Kidney epithelial cell (primary cell): ENCODE results near the gene GRIA3. TPM values are rescaled to one million over a fixed set of nuclear protein-coding genes. Genes with fewer than 3 reads are reported as not detected.

Experiments
- DNase-seq: peaks from one replicate; pipeline ENCODE4 v3.0.0-alpha.2; 2010; ENCODE audit warnings: low read depth
- H3K27me3 ChIP-seq: 2 replicates; pipeline ENCODE4 v1.6.0; 2011; ENCODE audit warnings: low read length; ENCODE audit not compliant: control insufficient read depth, insufficient read depth
- H3K36me3 ChIP-seq: 2 replicates; pipeline ENCODE4 v1.5.1; 2011; ENCODE audit warnings: low read length; ENCODE audit not compliant: control insufficient read depth, insufficient read depth
- H3K4me3 ChIP-seq: 2 replicates; pipeline ENCODE4 v1.5.1; 2011; ENCODE audit warnings: low read depth, mild to moderate bottlenecking, control low read depth, low read length
- total RNA-seq: library from RNA; depleted of rRNA; stranded (reverse); fragments of >200 nt; gene quantifications from 2 replicates; pipeline ENCODE4 v1.2.3, GENCODE V29; 2015
- TF ChIP-seq, protein P1 (sequence below): IDR thresholded peaks from 2 replicates; pipeline ENCODE4 v1.5.1; 2011; ENCODE audit warnings: mild to moderate bottlenecking, moderate library complexity, low read length, control low read depth, inconsistent platforms; ENCODE audit not compliant: insufficient read depth, poor library complexity, severe bottlenecking

The GRIA3 gene
- total RNA-seq, 1 donor from 2014 or later: 1.4 TPM

DNA sequence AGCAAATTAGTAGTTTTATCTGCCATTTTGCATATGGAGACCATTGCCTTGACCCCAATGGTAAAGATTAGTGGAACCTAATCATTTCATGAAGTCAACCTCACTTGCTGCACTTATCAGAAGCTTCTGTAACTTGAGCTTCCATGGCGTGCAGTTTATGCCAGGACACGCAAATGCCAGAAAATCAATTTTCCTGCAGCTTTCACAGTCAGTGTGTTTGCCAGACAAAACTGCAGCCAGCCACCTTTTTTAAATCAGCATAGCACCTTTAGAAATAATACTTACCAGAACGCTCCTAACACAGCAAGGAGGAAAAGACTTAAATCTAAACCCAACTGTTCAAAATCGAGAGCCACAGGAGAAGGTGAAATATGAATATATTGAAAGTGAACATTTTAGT, 265.3 kb downstream of the GRIA3 start:
- Histone ChIP-seq H3K4me3 (no peak overlapping the region), H3K36me3 (no peaks in the 10 kb centered on the region), H3K27me3 (no peaks in the 10 kb centered on the region)
- no peak for DNase-seq
- TF ChIP-seq, protein P1, sequence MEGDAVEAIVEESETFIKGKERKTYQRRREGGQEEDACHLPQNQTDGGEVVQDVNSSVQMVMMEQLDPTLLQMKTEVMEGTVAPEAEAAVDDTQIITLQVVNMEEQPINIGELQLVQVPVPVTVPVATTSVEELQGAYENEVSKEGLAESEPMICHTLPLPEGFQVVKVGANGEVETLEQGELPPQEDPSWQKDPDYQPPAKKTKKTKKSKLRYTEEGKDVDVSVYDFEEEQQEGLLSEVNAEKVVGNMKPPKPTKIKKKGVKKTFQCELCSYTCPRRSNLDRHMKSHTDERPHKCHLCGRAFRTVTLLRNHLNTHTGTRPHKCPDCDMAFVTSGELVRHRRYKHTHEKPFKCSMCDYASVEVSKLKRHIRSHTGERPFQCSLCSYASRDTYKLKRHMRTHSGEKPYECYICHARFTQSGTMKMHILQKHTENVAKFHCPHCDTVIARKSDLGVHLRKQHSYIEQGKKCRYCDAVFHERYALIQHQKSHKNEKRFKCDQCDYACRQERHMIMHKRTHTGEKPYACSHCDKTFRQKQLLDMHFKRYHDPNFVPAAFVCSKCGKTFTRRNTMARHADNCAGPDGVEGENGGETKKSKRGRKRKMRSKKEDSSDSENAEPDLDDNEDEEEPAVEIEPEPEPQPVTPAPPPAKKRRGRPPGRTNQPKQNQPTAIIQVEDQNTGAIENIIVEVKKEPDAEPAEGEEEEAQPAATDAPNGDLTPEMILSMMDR: no peak

GRCh38 chrX:123450222-123450621, 266.1 kb downstream of the GRIA3 start:
- no peak for DNase-seq
- Histone ChIP-seq H3K4me3 (no peak overlapping the region), H3K27me3 (no peaks in the 10 kb centered on the region), H3K36me3 (no peaks in the 10 kb centered on the region)
- TF ChIP-seq, protein P1: peak; percentile 48

- TF ChIP-seq, protein P1: no peak
- Histone ChIP-seq H3K4me3 (no peak overlapping the region), H3K36me3 (no peaks in the 10 kb centered on the region), H3K27me3 (no peaks in the 10 kb centered on the region)
- DNase-seq: no peak
These were observed 270.8 kb downstream of the GRIA3 start for GRCh38 chrX:123454712-123455431.

DNA sequence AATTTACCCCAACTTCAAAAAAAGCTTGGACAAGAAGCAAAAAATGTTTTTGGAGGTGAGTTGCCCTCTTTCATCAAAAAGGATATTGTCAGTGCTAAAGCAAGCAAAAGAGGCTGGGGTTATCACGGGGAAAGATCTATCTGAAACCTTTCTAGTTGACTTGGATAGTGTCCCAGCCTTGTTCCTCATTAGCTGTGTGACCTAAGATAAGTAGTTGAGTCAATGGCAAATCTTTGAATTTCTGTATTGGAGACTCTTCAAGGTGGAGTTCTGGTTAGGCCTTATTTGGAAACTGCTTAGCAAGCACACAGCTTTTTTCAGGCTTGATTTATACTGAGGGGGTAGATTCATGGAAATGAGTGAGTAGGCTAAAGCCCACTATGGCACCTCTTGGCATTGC, 271.6 kb downstream of the GRIA3 start:
- H3K4me3 ChIP-seq: no peak overlapping the region
- DNase-seq: no peak
- H3K36me3 ChIP-seq: no peaks in the 10 kb centered on the region
- TF ChIP-seq, protein P1: no peak
- H3K27me3 ChIP-seq: no peaks in the 10 kb centered on the region

GRCh38 chrX:123464709-123465108, 280.6 kb downstream of the GRIA3 start:
- Histone ChIP-seq H3K27me3 (no peaks in the 10 kb centered on the region), H3K4me3 (no peak overlapping the region), H3K36me3 (no peaks in the 10 kb centered on the region)
- DNase-seq: no peak
- TF ChIP-seq, protein P1: no peak

- TF ChIP-seq, protein P1: no peak
- Histone ChIP-seq H3K36me3 (no peaks in the 10 kb centered on the region), H3K27me3 (no peaks in the 10 kb centered on the region), H3K4me3 (no peak overlapping the region)
- DNase-seq: no peak
These were observed 284.4 kb downstream of the GRIA3 start for GRCh38 chrX:123468481-123468880.
